Activated CD8-positive, alpha-beta T cell treated with anti-CD3 and anti-CD28 coated beads, Interleukin-2, amount 10 ng/mL, durations not matched to agents 7 days and 5 days (primary cell): ENCODE data around the gene ALCAM. TPM values are rescaled to one million over a fixed set of nuclear protein-coding genes. Genes with fewer than 3 reads are reported as not detected.

Experiments
- ATAC-seq: fragments of 150-1000 bp; cut with Tn5 transposase; one replicate; pipeline ENCODE4 v1.10.0; 2021; ENCODE audit warnings: moderate library complexity
- CTCF ChIA-PET: fragments of 350-600 bp; sonication (Branson Sonifier 250); formaldehyde crosslinking; loops from one replicate; lab custom pipeline; 2021; ENCODE audit warnings: antibody characterized with exemption; lab: Charles Lee
- POLR2A ChIA-PET: fragments of 350-600 bp; sonication (Branson Sonifier 250); formaldehyde crosslinking; loops from one replicate; lab custom pipeline; 2021; ENCODE audit warnings: antibody characterized with exemption; lab: Charles Lee
- DNase-seq: peaks from one replicate; pipeline ENCODE4 v3.0.0-alpha.2; 2020
- H3K27ac Mint-ChIP-seq: one replicate; pipeline ENCODE4 v1.8.0; 2021; ENCODE audit warnings: mild to moderate bottlenecking, mixed read lengths
- H3K27me3 Mint-ChIP-seq: one replicate; pipeline ENCODE4 v1.8.0; 2021; ENCODE audit warnings: low read depth, mixed read lengths
- H3K36me3 Mint-ChIP-seq: one replicate; pipeline ENCODE4 v1.8.0; 2021; ENCODE audit warnings: low read depth, mixed read lengths
- H3K4me1 Mint-ChIP-seq: one replicate; pipeline ENCODE4 v1.8.0; 2021; ENCODE audit warnings: low read depth, mixed read lengths
- H3K4me3 Mint-ChIP-seq: one replicate; pipeline ENCODE4 v1.8.0; 2021; ENCODE audit warnings: mild to moderate bottlenecking, mixed read lengths
- H3K9me3 Mint-ChIP-seq: one replicate; pipeline ENCODE4 v1.8.0; 2022; ENCODE audit warnings: mixed read lengths; ENCODE audit not compliant: insufficient read depth
- total RNA-seq, 2 experiments: library from RNA; stranded (reverse); gene quantifications; one replicate each; pipeline ENCODE4 v1.2.3, GENCODE V29; 2021

The ALCAM gene
- total RNA-seq, 2 experiments from 2014 or later = 5.1 to 5.4 TPM

GRCh38 chr3:105527949-105528348, 161.2 kb downstream of the ALCAM start:
- ATAC-seq (no peak), DNase-seq (no peak)
- no peak overlapping the region for H3K4me3 Mint-ChIP-seq
- H3K9me3 Mint-ChIP-seq = no peaks in the 10 kb centered on the region
- H3K27me3 Mint-ChIP-seq = no peaks in the 10 kb centered on the region
- POLR2A ChIA-PET = no interaction called here
- CTCF ChIA-PET = interaction anchor here (0.6 to 1.0 kb wide), 2 partner anchors 9 to 139 kb away, joined by 3 to 4 read pairs; no protein-coding TSS in a partner anchor
- no peaks in the 10 kb centered on the region for H3K4me1 Mint-ChIP-seq
- no peaks in the 10 kb centered on the region for H3K36me3 Mint-ChIP-seq
- no peak overlapping the region for H3K27ac Mint-ChIP-seq

DNA sequence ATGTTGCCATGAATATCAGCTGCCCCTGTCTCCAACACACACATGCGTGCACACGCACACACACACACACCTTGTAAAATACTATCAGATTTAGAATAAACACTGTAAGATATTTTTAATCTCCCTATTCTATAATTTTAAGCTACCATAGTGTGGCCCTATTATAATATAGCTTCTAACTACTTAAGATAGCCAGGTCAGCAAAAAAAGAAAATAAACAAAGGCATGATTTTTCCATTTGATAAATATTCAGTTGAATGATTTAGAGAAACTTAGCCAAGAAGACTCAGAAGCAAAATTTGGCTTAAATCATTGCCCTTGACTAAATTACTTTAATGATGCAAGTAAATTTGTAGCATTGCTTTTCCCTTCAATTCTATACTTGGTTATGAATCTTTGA, 162.2 kb downstream of the ALCAM start:
- H3K27me3 Mint-ChIP-seq = no peaks in the 10 kb centered on the region
- ChIA-PET POLR2A (no interaction called here), CTCF (no interaction called here)
- no peaks in the 10 kb centered on the region for H3K36me3 Mint-ChIP-seq
- H3K4me1 Mint-ChIP-seq = no peaks in the 10 kb centered on the region
- DNase-seq (no peak), ATAC-seq (no peak)
- no peak overlapping the region for H3K27ac Mint-ChIP-seq
- H3K4me3 Mint-ChIP-seq = no peak overlapping the region
- no peaks in the 10 kb centered on the region for H3K9me3 Mint-ChIP-seq

DNA sequence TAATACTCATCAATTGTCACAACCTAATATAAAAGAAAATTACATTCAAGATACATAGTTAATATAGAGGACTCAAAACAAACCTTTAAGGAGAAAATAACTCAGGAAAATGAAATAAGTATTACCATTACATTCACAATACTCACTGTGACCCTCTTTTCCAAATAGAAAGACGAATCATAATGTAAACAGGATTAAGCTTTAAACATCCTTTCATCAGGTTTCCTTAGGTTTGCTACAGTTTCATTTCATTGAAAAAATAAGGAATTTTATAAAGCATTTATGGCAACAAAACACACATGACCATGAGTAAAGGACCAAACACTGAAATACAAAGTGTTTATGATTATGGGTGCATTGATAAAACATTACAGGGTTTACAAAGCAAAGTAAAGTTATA, 162.7 kb downstream of the ALCAM start:
- CTCF ChIA-PET = no interaction called here
- no peaks in the 10 kb centered on the region for H3K4me1 Mint-ChIP-seq
- no peaks in the 10 kb centered on the region for H3K36me3 Mint-ChIP-seq
- no peak for DNase-seq
- H3K27me3 Mint-ChIP-seq = no peaks in the 10 kb centered on the region
- ATAC-seq = no peak
- POLR2A ChIA-PET = no interaction called here
- H3K27ac Mint-ChIP-seq = no peak overlapping the region
- no peak overlapping the region for H3K4me3 Mint-ChIP-seq
- H3K9me3 Mint-ChIP-seq = no peaks in the 10 kb centered on the region

GRCh38 chr3:105532251-105532650, 165.5 kb downstream of the ALCAM start:
- Mint-ChIP-seq H3K27me3 (no peaks in the 10 kb centered on the region), H3K36me3 (no peaks in the 10 kb centered on the region), H3K27ac (no peak overlapping the region), H3K9me3 (no peaks in the 10 kb centered on the region), H3K4me1 (no peaks in the 10 kb centered on the region), H3K4me3 (no peak overlapping the region)
- ATAC-seq = no peak
- ChIA-PET CTCF (interaction anchor here (1.5 kb wide), 1 partner anchor 13 kb away, joined by 4 read pairs; no protein-coding TSS in a partner anchor), POLR2A (no interaction called here)
- DNase-seq = no peak

DNA sequence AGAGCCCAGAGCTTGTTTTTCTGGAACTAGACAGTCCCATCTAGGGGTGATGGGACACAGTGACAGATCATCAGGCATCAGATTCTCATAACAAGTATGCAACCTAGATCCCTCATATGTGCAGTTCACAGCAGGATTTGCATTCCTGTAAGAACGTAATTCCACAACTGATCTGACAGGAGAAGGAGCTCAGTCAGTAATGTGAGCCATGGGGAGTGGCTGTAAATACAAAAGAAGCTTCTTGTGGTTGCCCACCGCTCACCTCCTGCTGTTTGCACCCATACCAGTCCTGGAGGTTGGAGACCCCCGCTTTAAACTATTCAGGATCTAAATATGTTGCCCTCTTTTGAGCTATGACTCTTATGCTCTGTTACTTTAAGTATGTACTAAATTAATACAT, 167.3 kb downstream of the ALCAM start:
- no peak overlapping the region for H3K27ac Mint-ChIP-seq
- H3K36me3 Mint-ChIP-seq = no peaks in the 10 kb centered on the region
- ChIA-PET POLR2A (no interaction called here), CTCF (no interaction called here)
- DNase-seq = no peak
- no peaks in the 10 kb centered on the region for H3K4me1 Mint-ChIP-seq
- no peaks in the 10 kb centered on the region for H3K9me3 Mint-ChIP-seq
- H3K27me3 Mint-ChIP-seq = no peaks in the 10 kb centered on the region
- ATAC-seq = no peak
- H3K4me3 Mint-ChIP-seq = no peak overlapping the region

DNA sequence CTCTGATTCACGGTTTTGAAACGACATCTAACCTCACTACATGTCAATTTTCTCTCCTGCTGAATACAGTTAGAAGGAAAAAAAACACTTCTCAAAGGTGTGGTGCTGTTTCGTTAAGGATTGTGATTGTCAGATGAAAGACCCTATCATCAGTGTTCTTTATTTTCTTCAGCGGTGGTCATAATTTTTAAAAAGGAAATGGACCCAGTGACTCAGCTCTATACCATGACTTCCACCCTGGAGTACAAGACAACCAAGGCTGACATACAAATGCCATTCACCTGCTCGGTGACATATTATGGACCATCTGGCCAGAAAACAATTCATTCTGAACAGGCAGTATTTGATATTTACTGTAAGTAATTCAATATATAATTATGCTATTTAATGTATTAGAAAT, 167.8 kb downstream of the ALCAM start:
- Mint-ChIP-seq H3K4me3 (no peak overlapping the region), H3K9me3 (no peaks in the 10 kb centered on the region), H3K4me1 (no peaks in the 10 kb centered on the region), H3K27me3 (no peaks in the 10 kb centered on the region), H3K36me3 (no peaks in the 10 kb centered on the region), H3K27ac (no peak overlapping the region)
- DNase-seq (no peak), ATAC-seq (no peak)
- CTCF ChIA-PET = no interaction called here
- POLR2A ChIA-PET = no interaction called here

GRCh38 chr3:105537371-105538080, 170.8 kb downstream of the ALCAM start:
- Mint-ChIP-seq H3K4me3 (no peak overlapping the region), H3K9me3 (no peaks in the 10 kb centered on the region), H3K27ac (no peak overlapping the region), H3K36me3 (no peaks in the 10 kb centered on the region), H3K4me1 (no peaks in the 10 kb centered on the region), H3K27me3 (no peaks in the 10 kb centered on the region)
- POLR2A ChIA-PET = no interaction called here
- CTCF ChIA-PET = no interaction called here
- DNase-seq = no peak
- ATAC-seq = no peak

DNA sequence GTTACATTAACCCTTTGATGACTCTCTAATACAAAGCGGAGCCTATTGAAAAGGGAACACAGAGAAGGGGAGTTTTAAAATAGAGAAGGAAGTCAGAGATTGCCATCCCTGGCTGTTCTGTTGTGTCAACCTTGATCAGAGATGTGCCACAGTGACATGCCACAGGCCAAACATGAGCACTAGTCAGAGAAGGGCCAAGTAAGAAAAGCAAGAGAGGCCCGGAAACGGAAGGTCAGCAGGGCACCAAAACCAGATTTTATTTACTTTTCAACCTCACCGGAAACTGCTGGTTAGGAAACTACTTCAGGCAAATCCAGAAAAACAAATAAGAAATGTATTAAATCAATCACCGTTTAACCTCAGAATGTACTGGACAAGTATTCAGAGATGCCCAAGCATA, 171.8 kb downstream of the ALCAM start:
- peaks cover under 1% of the 10 kb centered on the region for H3K36me3 Mint-ChIP-seq
- CTCF ChIA-PET = no interaction called here
- ATAC-seq = no peak
- H3K27ac Mint-ChIP-seq = no peak overlapping the region
- H3K9me3 Mint-ChIP-seq = no peaks in the 10 kb centered on the region
- no peak for DNase-seq
- H3K4me1 Mint-ChIP-seq = no peaks in the 10 kb centered on the region
- H3K4me3 Mint-ChIP-seq = no peak overlapping the region
- POLR2A ChIA-PET = no interaction called here
- H3K27me3 Mint-ChIP-seq = no peaks in the 10 kb centered on the region

- Mint-ChIP-seq H3K4me3 (no peak overlapping the region), H3K27me3 (no peaks in the 10 kb centered on the region), H3K9me3 (no peaks in the 10 kb centered on the region), H3K4me1 (no peaks in the 10 kb centered on the region), H3K27ac (no peak overlapping the region), H3K36me3 (peaks cover 9% of the 10 kb centered on the region)
- ATAC-seq = no peak
- ChIA-PET POLR2A (no interaction called here), CTCF (interaction anchor here (0.6 to 0.7 kb wide), 2 partner anchors 13 to 23 kb away, joined by 3 to 4 read pairs; no protein-coding TSS in a partner anchor)
- no peak for DNase-seq
Observed at GRCh38 chr3:105539897-105540296, 173.2 kb downstream of the ALCAM start.

- ChIA-PET POLR2A (no interaction called here), CTCF (no interaction called here)
- Mint-ChIP-seq H3K4me1 (no peaks in the 10 kb centered on the region), H3K9me3 (no peaks in the 10 kb centered on the region), H3K27ac (no peak overlapping the region), H3K4me3 (no peak overlapping the region), H3K36me3 (peaks cover 9% of the 10 kb centered on the region), H3K27me3 (no peaks in the 10 kb centered on the region)
- ATAC-seq = no peak
- no peak for DNase-seq
Observed at GRCh38 chr3:105542282-105543019, 175.7 kb downstream of the ALCAM start.

GRCh38 chr3:105545051-105545450, 178.3 kb downstream of the ALCAM start:
- DNase-seq (no peak), ATAC-seq (no peak)
- H3K36me3 Mint-ChIP-seq = peaks cover 11% of the 10 kb centered on the region
- no peak overlapping the region for H3K4me3 Mint-ChIP-seq
- no peaks in the 10 kb centered on the region for H3K9me3 Mint-ChIP-seq
- ChIA-PET POLR2A (no interaction called here), CTCF (no interaction called here)
- no peaks in the 10 kb centered on the region for H3K4me1 Mint-ChIP-seq
- H3K27ac Mint-ChIP-seq = no peak overlapping the region
- no peaks in the 10 kb centered on the region for H3K27me3 Mint-ChIP-seq

DNA sequence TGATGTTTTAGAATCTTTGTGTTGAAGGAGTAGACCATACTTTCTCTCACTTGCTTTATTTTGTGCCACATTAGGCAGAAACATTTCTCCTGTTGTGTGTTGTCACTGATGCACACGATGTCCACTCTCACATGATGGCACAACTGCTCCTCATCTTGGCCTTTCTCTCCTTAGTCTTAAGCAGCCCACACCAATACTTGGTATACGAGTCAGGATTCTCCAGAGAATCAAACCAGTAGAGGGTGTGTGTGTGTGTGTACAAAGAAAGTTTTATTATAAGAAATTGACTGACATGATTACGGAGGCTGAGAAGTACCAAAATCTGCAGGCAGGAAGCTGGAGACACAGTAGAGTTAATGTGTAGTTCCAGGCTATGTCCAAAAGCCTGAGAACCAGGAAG, 187.1 kb downstream of the ALCAM start:
- Mint-ChIP-seq H3K4me1 (no peaks in the 10 kb centered on the region), H3K9me3 (no peaks in the 10 kb centered on the region), H3K4me3 (no peak overlapping the region), H3K27ac (no peak overlapping the region), H3K36me3 (peaks cover 6% of the 10 kb centered on the region), H3K27me3 (no peaks in the 10 kb centered on the region)
- DNase-seq (no peak), ATAC-seq (no peak)
- ChIA-PET CTCF (no interaction called here), POLR2A (no interaction called here)
